Measurements from ENCODE around the gene MON2.

Gene MON2

DNA sequence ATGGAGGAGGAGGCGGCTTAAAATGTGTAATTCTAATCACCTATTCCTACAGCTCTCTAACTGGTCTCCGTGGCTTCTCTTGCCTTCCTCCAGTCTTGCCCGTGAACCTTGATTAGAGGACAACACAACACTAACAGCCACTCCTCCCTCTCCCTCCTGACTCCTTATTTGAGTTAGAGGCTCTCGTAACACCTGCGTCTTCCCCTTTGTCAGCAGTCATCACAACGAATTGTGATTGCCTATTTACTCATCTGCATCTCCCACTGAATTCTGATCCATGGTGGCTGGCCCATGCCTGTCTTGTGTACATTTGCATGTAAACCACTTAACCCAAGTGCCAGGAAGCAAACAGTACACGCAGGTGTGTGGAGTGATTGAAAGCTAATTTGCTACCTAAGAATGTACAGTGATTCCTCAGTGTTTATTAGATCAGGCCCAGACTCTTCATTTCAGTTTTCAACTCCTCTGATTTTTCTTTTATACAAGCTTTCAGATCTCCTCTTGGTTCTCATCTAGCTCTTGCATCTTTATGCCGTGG lies 154.5 kb downstream of the MON2 start:
- no peak for DNase-seq

GRCh38 chr12:62622177-62622576 lies 155.6 kb downstream of the MON2 start:
- DNase-seq, result no peak

DNA sequence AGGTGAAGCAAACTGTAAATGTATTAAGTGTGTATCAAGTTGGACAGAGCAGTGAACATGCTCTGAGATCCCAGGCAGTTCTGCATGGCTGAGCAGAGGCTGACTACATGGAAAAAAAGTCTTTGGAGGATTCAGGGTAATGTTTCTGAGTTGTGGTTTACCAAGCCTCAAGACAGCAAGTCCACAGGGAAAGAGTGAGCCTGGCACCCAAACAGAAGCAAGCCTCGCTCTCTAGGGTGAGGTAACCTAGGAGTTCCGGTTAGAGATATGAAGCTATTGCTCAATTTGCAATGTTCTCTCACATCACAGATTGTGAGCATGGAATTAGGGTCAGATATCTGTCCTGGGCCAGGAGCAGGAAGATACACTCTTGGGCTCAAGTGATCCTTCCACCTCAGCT lies 158.6 kb downstream of the MON2 start:
- peak; percentile 55 for DNase-seq

DNA sequence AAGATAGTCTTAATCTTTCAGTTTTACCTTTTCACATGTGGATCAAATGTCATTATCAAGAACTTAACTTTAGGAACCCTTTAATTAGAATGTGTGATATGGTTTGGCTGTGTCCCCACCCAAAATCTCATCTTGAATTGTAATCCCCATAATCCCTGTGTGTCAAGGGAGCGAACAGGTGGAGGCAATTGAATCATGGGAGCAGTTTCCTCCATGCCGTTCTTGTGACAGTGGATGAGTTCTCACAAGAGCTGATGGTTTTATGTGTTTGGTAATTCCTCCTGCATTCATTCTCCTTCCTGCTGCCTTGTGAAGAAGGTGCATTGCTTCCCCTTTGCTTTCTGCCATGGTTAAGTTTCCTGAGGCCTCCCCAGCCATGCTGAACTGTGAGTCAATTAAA lies 160.6 kb downstream of the MON2 start:
- no peak for DNase-seq

GRCh38 chr12:62629413-62629812 lies 162.8 kb downstream of the MON2 start:
- no peak for DNase-seq

DNA sequence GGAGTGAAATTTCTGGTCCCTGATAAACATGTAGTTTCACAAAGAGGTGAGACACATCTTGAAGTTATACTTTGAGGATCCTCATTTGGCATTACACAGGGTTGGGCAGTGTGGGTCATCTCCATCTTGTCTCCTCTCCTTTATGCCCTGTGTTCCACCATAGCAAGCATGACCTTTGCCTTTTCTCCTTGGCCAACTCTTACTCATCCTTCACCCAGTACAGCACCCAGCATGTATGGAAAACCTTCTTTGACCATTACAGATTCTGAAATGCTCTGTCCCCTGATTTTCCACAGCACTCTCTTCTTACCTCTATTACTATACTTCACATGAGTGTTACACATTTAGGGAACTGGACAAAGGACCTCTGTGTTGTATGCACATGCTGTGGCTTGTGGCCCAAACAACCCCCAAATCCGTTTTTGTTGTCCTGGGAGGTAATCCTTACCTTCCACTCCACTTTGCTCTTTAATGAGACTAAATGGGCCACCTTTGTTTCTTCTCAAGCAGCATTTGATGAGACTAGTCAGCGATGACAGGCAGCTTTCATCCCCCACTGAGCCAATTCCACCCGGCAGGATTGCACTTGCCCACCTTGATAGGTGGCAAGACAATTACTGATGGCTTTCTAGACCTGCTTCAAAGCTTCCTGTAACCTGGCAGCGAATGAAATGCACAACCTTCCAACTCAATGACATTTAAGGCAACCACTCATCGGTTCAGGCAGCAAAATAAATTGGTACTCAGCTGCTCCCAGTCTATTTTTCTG lies 163.5 kb downstream of the MON2 start:
- DNase-seq, result no peak

DNA sequence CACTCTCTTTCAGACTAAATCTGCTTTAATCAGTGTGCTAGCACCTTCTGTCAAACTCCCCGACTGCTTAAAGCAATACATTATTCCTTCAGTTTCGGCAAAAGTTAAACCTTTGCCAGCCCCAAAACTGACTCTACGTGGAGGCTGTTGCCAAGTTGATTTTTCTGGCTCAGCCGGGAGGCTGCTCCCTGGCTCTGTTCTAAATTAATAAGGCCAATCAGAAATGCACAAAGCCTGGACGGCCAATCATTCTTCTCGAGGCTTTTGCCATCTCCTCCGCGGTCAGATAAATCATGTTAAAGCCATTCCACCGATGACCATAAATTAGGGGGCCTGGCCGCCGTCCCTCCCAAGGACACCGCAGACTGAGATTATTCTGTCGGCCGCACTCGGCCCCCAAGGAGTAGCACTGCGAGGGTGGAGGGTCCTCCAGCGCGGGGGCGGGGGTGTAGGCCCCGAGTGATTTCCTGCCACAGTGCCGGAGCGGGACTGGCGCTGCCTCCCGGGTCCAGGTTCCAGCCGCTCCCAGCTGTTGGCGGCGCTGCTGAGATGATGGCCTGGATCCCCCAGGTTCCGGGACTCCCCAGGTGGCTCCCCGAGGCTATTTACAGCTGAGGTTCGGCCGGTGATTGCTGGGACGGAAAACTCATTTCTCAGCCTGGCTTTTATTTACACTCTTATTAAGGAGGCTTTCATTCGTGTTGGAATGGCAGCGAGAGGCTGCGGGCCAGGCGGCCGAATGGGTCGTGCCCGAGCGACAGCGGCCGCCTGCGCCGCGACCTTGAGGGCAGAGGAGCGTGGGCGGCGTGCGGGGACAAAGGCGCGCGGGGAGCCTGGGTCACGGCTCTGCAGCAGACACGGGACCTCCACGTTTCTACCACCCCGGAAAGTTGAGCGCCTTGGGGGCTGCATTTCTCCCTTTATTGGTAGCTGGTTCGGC lies 165.1 kb downstream of the MON2 start:
- DNase-seq, result peak; percentile 99

- peak; percentile 55 for DNase-seq
These were observed 165.8 kb downstream of the MON2 start for GRCh38 chr12:62632411-62632918.

DNA sequence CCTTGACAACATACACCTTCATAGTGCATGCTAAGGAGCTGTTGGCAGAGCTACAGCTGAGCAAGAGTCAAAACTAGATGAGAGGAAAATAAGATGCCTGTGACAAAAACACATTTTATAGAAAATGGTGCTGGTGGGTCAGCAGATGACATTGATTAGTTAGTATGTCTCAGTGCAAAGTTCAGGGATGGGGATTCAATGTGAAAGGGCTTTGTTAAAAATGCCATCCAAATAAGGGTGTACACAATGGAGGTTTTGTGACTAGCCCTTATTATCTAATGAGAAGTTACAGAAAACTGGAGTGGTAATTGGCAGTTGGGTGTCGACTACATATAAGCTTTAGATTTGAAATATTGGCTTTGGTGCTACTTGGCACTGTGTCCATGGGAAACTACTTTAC lies 169.0 kb downstream of the MON2 start:
- DNase-seq, result no peak

DNA sequence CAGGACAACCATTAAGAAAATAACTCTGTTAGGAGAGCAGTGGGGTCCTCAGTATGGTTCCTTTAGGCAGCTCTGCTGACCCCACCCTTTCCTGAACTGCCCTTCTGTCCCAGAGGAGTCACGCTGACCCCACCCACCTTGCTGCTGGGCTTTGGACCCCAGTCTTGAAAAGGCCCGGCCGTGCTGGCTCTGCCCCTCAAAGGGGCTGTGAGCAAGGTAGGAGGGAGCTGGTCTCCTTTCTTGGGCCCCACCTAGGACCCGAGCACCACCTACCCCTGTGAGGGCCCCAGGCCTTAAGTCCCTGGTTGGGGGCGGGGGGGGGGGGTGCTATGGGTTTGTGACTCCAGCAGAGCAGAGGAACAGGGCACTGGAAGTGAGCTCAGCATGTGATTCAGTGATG lies 171.1 kb downstream of the MON2 start:
- no peak for DNase-seq

GRCh38 chr12:62640910-62641448 lies 174.4 kb downstream of the MON2 start:
- peak; percentile 72 for DNase-seq

DNA sequence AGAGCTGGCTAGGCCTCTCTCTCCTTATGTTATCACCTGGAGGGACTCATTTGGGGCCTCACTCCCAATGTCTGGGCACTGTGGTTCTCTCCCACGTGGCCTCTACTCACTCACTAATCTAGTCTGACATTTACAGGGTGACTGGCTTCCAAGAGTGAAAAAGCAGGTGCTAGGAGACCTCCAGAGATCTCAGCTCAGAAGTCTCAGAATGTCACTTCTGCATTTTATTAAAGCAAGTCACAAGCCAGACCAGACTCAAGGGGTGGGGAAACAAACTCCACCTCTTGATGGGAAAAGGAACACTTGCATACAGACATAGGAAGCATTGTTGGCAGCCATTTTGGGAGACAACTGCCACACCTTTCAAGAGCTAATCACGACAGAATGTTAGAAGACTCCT lies 175.9 kb downstream of the MON2 start:
- no peak for DNase-seq

DNA sequence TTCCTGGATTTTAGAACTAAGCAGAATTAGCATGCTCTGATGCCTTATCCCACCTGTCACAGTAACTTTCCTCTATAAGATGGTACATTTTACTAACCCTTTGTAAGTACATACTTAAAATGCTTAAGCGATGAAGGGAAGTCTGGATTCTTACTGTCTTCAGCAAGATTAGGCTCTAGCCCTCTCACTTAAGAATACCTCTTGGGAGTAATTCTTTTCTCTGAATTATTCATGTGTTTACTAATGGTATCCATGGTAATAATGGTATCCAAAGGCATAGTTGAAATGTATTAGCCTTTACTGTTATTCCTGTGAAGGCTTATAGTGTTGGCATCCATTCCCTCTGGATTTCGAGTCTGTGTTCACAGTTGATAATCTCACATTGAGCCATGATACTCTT lies 176.9 kb downstream of the MON2 start:
- DNase-seq, result peak; percentile 63

- no peak for DNase-seq
These were observed 179.9 kb downstream of the MON2 start for GRCh38 chr12:62646566-62646965.

- DNase-seq, result no peak
These were observed 181.0 kb downstream of the MON2 start for GRCh38 chr12:62647586-62647985.

GRCh38 chr12:62649412-62650138 lies 182.9 kb downstream of the MON2 start:
- no peak for DNase-seq

Data from fibroblast of skin of abdomen (primary cell).